ENCODE data around the gene FIBP. TPM values are rescaled to one million over a fixed set of nuclear protein-coding genes. Genes with fewer than 3 reads are reported as not detected.

Gene FIBP
- total RNA-seq (10 to 100 TPM; 18.0 to 28.5 (median 22.7) TPM), polyA plus RNA-seq (10 to 100 TPM; 35.0 to 56.2 TPM)

- no peak for FAIRE-seq
- Histone ChIP-seq H3K4me3 (peak within 1 kb of the TSS; percentile 65 to 82 (median 66)), H3K36me3 (peaks cover 0 to 4% (median 0%) of the 10 kb centered on the region in 3 donors), H3K9me3 (no peaks in the 10 kb centered on the region), H3K27ac (peak within 1 kb of the TSS; percentile 63 to 93 (median 86)), H3K27me3 (no peaks in the 10 kb centered on the region), H3K4me1 (peaks cover 7 to 31% (median 11%) of the 10 kb centered on the region in 3 donors)
- peak; percentile 97 to 99 (median 98) for DNase-seq
- TF ChIP-seq CTCF (IDR thresholded peaks at IDR 0.05): peak; percentile 75 to 90 (median 90)
- 0% methylated on average over 40 to 57 of the region's 57 CpGs for WGBS, 2 donors
- peak; percentile 84 to 89 (median 85) for ATAC-seq
- intact Hi-C loops (cut with DNase I): loop anchor here in 1 of 3 donors (5.0 kb wide), 2 partner anchors 99 to 176 kb away; partner anchors contain the start of gene KAT5
These were observed at the start of gene FIBP for GRCh38 chr11:65888163-65888814. TSS of gene FIBP (minus strand) at chr11:65888471. CDS start at chr11:65888418, 53 bp downstream.

- no peaks in the 10 kb centered on the region for H3K36me3 ChIP-seq
- FAIRE-seq (no peak), DNase-seq (no peak), ATAC-seq (no peak)
- no peak overlapping the region for H3K4me3 ChIP-seq
- no peaks in the 10 kb centered on the region for H3K4me1 ChIP-seq
- H3K9me3 ChIP-seq: no peaks in the 10 kb centered on the region
- H3K27me3 ChIP-seq: no peaks in the 10 kb centered on the region
- H3K27ac ChIP-seq: no peak overlapping the region
- intact Hi-C loops (cut with DNase I): no loop called here
- 31 to 40% methylated on average over 4 of the region's 4 CpGs for WGBS, 2 donors
- TF ChIP-seq CTCF (IDR thresholded peaks at IDR 0.05): no peak
These were observed 49.5 kb upstream of the FIBP start for GRCh38 chr11:65937766-65938165.

- Histone ChIP-seq H3K4me3 (no peak overlapping the region), H3K9me3 (no peaks in the 10 kb centered on the region), H3K36me3 (no peaks in the 10 kb centered on the region), H3K4me1 (no peaks in the 10 kb centered on the region), H3K27me3 (no peaks in the 10 kb centered on the region), H3K27ac (no peak overlapping the region)
- no peak for FAIRE-seq
- 19 to 27% methylated on average over 4 of the region's 4 CpGs for WGBS, 2 donors
- intact Hi-C loops (cut with DNase I): no loop called here
- DNase-seq: no peak
- peak in 1 of 4 donors; percentile 70 for ATAC-seq
- no peak for TF ChIP-seq CTCF (IDR thresholded peaks at IDR 0.05)
These were observed 45.7 kb upstream of the FIBP start for GRCh38 chr11:65934014-65934413.

GRCh38 chr11:65932558-65932919 is 44.3 kb upstream of the FIBP start:
- WGBS, 2 donors: 32 to 42% methylated on average over 9 of the region's 9 CpGs
- Histone ChIP-seq H3K27me3 (no peaks in the 10 kb centered on the region), H3K9me3 (no peaks in the 10 kb centered on the region), H3K4me3 (no peak overlapping the region), H3K4me1 (no peaks in the 10 kb centered on the region), H3K27ac (no peak overlapping the region), H3K36me3 (no peaks in the 10 kb centered on the region)
- ATAC-seq (no peak), FAIRE-seq (no peak), DNase-seq (no peak)
- no peak for TF ChIP-seq CTCF (IDR thresholded peaks at IDR 0.05)
- intact Hi-C loops (cut with DNase I): no loop called here
